Liver (tissue), 9 donors: ENCODE results near the gene LTBP2. TPM values are rescaled to one million over a fixed set of nuclear protein-coding genes. Genes with fewer than 3 reads are reported as not detected.

Experiments used
- DNase-seq: peaks from one replicate; pipeline ENCODE4 v3.0.0-alpha.2; 2017; ENCODE audit warnings: low spot score
- H3K27ac ChIP-seq, 2 donors: one replicate each; pipeline ENCODE4 v1.7.0; 2013; ENCODE audit warnings: inconsistent platforms in 2 of 2, low read length in 2 of 2, control low read depth in 1 of 2, low read depth in 1 of 2, mild to moderate bottlenecking in 1 of 2
- H3K27me3 ChIP-seq, 4 donors: one replicate each; pipeline versions ENCODE4 v1.6.1 to v1.7.0; 2013; ENCODE audit warnings: low read length in 3 of 4, inconsistent platforms in 1 of 4, mild to moderate bottlenecking in 1 of 4, moderate library complexity in 1 of 4; ENCODE audit not compliant: control insufficient read depth in 4 of 4, insufficient read depth in 4 of 4
- H3K36me3 ChIP-seq, 4 donors: one replicate each; pipeline versions ENCODE4 v1.6.1 to v1.7.0; 2013; ENCODE audit warnings: low read length in 3 of 4, mild to moderate bottlenecking in 3 of 4, low read depth in 1 of 4, moderate library complexity in 1 of 4; ENCODE audit not compliant: control insufficient read depth in 4 of 4, insufficient read depth in 3 of 4
- H3K4me1 ChIP-seq, 4 donors: one replicate each; pipeline versions ENCODE4 v1.6.1 to v1.7.0; 2013; ENCODE audit warnings: low read length in 3 of 4, mild to moderate bottlenecking in 3 of 4, moderate library complexity in 1 of 4; ENCODE audit not compliant: control insufficient read depth in 4 of 4, insufficient read depth in 4 of 4
- H3K4me3 ChIP-seq, 3 donors: one replicate each; pipeline versions ENCODE4 v1.6.1 to v1.7.0; 2013; ENCODE audit warnings: low read length in 3 of 3, control low read depth in 1 of 3, low read depth in 1 of 3, mild to moderate bottlenecking in 1 of 3
- H3K9ac ChIP-seq, 2 donors: one replicate each; pipeline ENCODE4 v1.7.0; 2013; ENCODE audit warnings: low read length in 2 of 2, mild to moderate bottlenecking in 2 of 2, moderate library complexity in 2 of 2, control low read depth in 1 of 2, low read depth in 1 of 2
- H3K9me3 ChIP-seq, 4 donors: one replicate each; pipeline versions ENCODE4 v1.6.1 to v1.7.0; 2013; ENCODE audit warnings: low read length in 3 of 4; ENCODE audit not compliant: control insufficient read depth in 4 of 4
- CTCF ChIP-seq: fragments of 150-350 bp; IDR thresholded peaks from 2 replicates; pipeline ENCODE4 v1.5.1; 2017; ENCODE audit warnings: improper control_type of control experiment, low read depth, low read length; ENCODE audit not compliant: missing input control
- EGR1 ChIP-seq, 2 donors: IDR thresholded peaks; 2 replicates each; pipeline ENCODE4 v1.6.1; 2016 to 2018; ENCODE audit warnings: antibody characterized with exemption in 2 of 2, low read depth in 2 of 2
- FOXA1 ChIP-seq: IDR thresholded peaks from 2 replicates; pipeline ENCODE4 v1.6.1; 2016; ENCODE audit warnings: antibody characterized with exemption
- FOXA2 ChIP-seq: IDR thresholded peaks from 2 replicates; pipeline ENCODE4 v1.6.1; 2016; ENCODE audit warnings: antibody characterized with exemption
- GABPA ChIP-seq, 2 donors: IDR thresholded peaks in 1 of 2; conservative IDR thresholded peaks in 1 of 2; 2 replicates each; pipeline ENCODE4 v1.6.1; 2016; ENCODE audit warnings: antibody characterized with exemption in 2 of 2, mild to moderate bottlenecking in 1 of 2, moderate library complexity in 1 of 2
- HNF4A ChIP-seq, 2 donors: conservative IDR thresholded peaks; 2 replicates each; pipeline ENCODE4 v1.6.1; 2016; ENCODE audit warnings: antibody characterized with exemption in 2 of 2, mild to moderate bottlenecking in 2 of 2
- JUND ChIP-seq, 2 donors: IDR thresholded peaks; 2 replicates each; pipeline ENCODE4 v1.6.1; 2016; ENCODE audit warnings: antibody characterized with exemption in 2 of 2
- MAX ChIP-seq: IDR thresholded peaks from 2 replicates; pipeline ENCODE4 v1.6.1; 2016; ENCODE audit warnings: antibody characterized with exemption
- RAD21 ChIP-seq, 2 donors: IDR thresholded peaks; 2 replicates each; pipeline ENCODE4 v1.6.1; 2016; ENCODE audit warnings: antibody characterized with exemption in 2 of 2, mild to moderate bottlenecking in 2 of 2
- RXRA ChIP-seq, 2 donors: IDR thresholded peaks; 2 replicates each; pipeline ENCODE4 v1.6.1; 2017 to 2018; ENCODE audit warnings: antibody characterized with exemption in 2 of 2, mild to moderate bottlenecking in 1 of 2
- TAF1 ChIP-seq: conservative IDR thresholded peaks from 2 replicates; pipeline ENCODE4 v1.6.1; 2016; ENCODE audit warnings: antibody characterized with exemption, mild to moderate bottlenecking
- YY1 ChIP-seq: IDR thresholded peaks from 2 replicates; pipeline ENCODE4 v1.6.1; 2016; ENCODE audit warnings: antibody characterized with exemption, mild to moderate bottlenecking
- ZBTB33 ChIP-seq: IDR thresholded peaks from 2 replicates; pipeline ENCODE4 v1.6.1; 2016; ENCODE audit warnings: antibody characterized with exemption
- WGBS: extraction: QIAGEN DNeasy Blood & Tissue Kit; methylation state at CpG from one replicate; pipeline ENCODE4 v1.1.7; 2013; 5-methylcytosine and 5-hydroxymethylcytosine counted together
- polyA plus RNA-seq, 2 donors: library from polyadenylated mRNA; stranded (reverse) in 1 of 2; unstranded in 1 of 2; fragments of 200-250 nt in 1 of 2; fragments of >200 nt in 1 of 2; fragmentation: Nextera tagmentation in 1 of 2; extraction: Ambion mirVana in 1 of 2; gene quantifications; one replicate each; pipeline versions ENCODE4 v1.2.1 to v1.2.3, GENCODE V29; 2013 to 2015
- total RNA-seq, 2 donors: library from RNA; depleted of rRNA; stranded (reverse); fragments of >200 nt; gene quantifications; one replicate each; pipeline ENCODE4 v1.2.3, GENCODE V29; 2014
- donor health status: healthy.
- donor health status: healthy.
- donor health status: healthy.
- donor health status: healthy.
- donor health status: healthy.

Gene LTBP2
- total and polyA plus RNA-seq, 4 donors: 0.24 to 1.3 (median 0.89) TPM

- H3K9me3 ChIP-seq: no peaks in the 10 kb centered on the region
- peaks cover 7 to 31% (median 17%) of the 10 kb centered on the region in 4 donors for H3K36me3 ChIP-seq
- H3K27me3 ChIP-seq: no peaks in the 10 kb centered on the region
- 51% methylated on average over 1 of the region's 1 CpG for WGBS
- DNase-seq: no peak
- peaks cover 0 to 7% (median 3%) of the 10 kb centered on the region in 4 donors for H3K4me1 ChIP-seq
- no peak overlapping the region for H3K4me3 ChIP-seq
- H3K27ac ChIP-seq: no peak overlapping the region
- TF ChIP-seq YY1 (no peak), HNF4A (conservative IDR thresholded peaks at IDR 0.05) (peak in 1 of 2 donors; percentile 13), CTCF (no peak), FOXA2 (peak; percentile 46)
- no peak overlapping the region for H3K9ac ChIP-seq
Measured at GRCh38 chr14:74658535-74659131, 46.6 kb upstream of the LTBP2 start.

GRCh38 chr14:74656964-74657363 lies 44.9 kb upstream of the LTBP2 start:
- no peaks in the 10 kb centered on the region for H3K27me3 ChIP-seq
- H3K9me3 ChIP-seq: no peaks in the 10 kb centered on the region
- DNase-seq: no peak
- no peak overlapping the region for H3K4me3 ChIP-seq
- peaks cover 0 to 7% (median 3%) of the 10 kb centered on the region in 4 donors for H3K4me1 ChIP-seq
- no peak overlapping the region for H3K27ac ChIP-seq
- TF ChIP-seq RXRA (IDR thresholded peaks at IDR 0.05) (no peak), FOXA1 (no peak), YY1 (no peak), MAX (no peak), JUND (IDR thresholded peaks at IDR 0.05) (no peak), RAD21 (IDR thresholded peaks at IDR 0.05) (no peak), CTCF (no peak), FOXA2 (no peak), GABPA (IDR thresholded peaks at IDR 0.05 in 1 of 2, conservative IDR thresholded peaks at IDR 0.05 in 1 of 2) (no peak), TAF1 (no peak), EGR1 (IDR thresholded peaks at IDR 0.05; ENCODE audit: low read depth in 2 of 2) (no peak), HNF4A (conservative IDR thresholded peaks at IDR 0.05) (no peak), ZBTB33 (no peak)
- H3K9ac ChIP-seq: no peak overlapping the region
- peaks cover 2 to 15% (median 3%) of the 10 kb centered on the region in 4 donors for H3K36me3 ChIP-seq
- 96% methylated on average over 3 of the region's 3 CpGs for WGBS
